ENCODE measurements around the gene ADD1.

Gene ADD1

GRCh38 chr4:2805712-2806389 lies 37.8 kb upstream of the ADD1 start:
- DNase-seq, result no peak

DNA sequence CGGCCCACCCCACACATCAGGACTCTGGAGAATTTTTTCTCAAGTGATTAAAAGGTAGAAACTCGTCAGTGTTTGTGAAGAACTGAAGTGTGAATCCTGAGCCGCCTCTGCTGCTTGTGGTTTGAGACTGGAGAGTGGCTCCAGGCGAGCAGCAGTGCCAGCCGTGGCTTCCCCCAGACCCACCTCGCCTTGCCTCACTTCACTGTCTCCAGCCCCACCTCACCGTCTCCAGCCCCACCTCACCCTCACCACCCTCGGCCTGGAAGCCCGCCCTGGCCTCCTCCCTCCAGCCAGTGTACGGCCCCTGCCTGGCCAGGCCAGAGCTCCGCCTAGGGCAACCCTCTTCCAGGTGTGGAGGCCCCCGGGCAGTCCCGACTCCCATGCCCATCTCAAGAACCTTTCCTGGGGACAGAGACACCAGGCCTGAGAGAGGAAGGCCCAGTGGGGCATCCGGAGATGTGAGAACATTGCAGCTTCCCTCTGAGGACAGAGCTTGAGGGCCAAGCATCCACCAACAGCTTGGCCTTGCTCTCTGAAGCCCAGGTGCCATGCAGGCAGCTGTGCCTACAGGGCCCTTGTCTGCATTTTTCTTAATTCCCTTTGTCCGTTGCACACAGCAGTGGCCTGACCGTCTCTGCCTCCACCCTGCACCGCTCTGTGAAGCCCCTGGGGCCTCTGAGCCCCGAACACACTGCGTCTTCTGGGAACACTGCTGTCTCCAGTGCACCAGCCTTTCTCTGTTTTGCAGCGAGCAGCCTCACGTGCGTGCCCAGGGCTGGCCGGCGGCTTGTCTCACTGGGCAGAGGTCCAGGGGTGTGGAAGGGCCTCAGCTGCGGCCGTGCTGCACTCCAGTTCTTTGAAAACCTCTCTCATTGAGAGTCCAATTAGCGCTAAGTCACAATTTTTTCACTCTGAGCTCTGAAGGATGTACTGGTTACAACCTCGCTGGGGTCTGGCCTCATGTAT lies 37.0 kb upstream of the ADD1 start:
- no peak for DNase-seq

- no peak for DNase-seq
Observed at GRCh38 chr4:2807571-2807970, 36.1 kb upstream of the ADD1 start.

DNA sequence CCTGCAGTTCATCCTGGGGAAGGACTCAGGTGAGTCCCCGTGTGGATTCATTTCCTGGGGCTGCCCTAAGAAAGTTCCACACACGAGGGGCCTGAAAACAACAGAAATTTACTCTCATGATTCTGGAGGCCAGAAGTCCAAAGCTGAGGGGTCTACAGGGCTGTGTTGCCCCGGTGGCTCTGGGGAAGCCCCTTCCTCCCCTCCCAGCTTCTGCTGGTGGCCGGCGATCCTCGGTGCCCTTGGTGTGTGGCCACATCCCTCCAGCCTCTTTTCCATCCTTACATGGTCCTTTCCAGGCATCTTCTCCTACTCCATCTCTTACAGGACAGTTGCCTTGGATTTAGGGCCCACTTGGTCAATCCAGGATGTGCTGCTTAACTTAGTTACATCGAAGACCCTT lies 35.6 kb upstream of the ADD1 start:
- no peak for DNase-seq

GRCh38 chr4:2809610-2810180 lies 33.9 kb upstream of the ADD1 start:
- DNase-seq, result no peak

- DNase-seq, result no peak
Observed at GRCh38 chr4:2810388-2810787, 33.3 kb upstream of the ADD1 start.

GRCh38 chr4:2811830-2812611 lies 31.6 kb upstream of the ADD1 start:
- peak; percentile 59 for DNase-seq

- no peak for DNase-seq
Observed at GRCh38 chr4:2812612-2813354, 30.9 kb upstream of the ADD1 start.

GRCh38 chr4:2813446-2814405 lies 29.9 kb upstream of the ADD1 start:
- peak; percentile 18 for DNase-seq

- peak; percentile 26 for DNase-seq
Observed at GRCh38 chr4:2814627-2815270, 28.9 kb upstream of the ADD1 start.

GRCh38 chr4:2816401-2816954 lies 27.2 kb upstream of the ADD1 start:
- no peak for DNase-seq

GRCh38 chr4:2817137-2817536 lies 26.5 kb upstream of the ADD1 start:
- no peak for DNase-seq

GRCh38 chr4:2817701-2818350 lies 25.8 kb upstream of the ADD1 start:
- no peak for DNase-seq

DNA sequence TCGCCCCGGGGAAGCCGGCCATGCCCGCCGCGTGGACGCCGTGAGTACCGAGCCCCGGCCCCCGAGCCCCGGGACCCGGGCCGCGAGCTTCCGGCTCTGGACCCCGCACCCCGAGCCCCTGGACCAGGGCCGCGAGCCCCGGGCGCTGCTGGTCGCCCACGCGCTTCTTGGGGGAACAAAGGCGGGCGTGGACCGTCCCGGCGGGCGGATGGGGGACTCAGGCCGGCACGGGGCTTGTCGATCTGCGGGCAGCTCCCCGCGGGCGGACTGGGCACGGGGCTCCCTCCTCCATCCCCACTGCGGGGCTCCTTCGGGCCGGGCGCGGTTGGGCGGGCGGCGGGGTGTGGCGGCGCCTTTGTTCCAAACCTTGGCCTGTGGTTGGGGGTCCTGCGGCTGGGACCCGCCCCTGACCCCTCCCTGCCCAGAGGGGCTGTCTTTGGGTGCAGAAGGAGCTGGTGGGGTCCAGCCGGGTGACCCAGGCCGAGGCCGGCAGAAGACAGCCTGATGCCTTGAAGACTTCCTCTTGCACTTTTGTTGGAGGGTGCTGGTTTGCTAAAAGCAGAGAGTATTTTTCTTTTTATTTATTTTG lies 25.2 kb upstream of the ADD1 start:
- no peak for DNase-seq

- no peak for DNase-seq
Observed at GRCh38 chr4:2819244-2820215, 24.1 kb upstream of the ADD1 start.

- DNase-seq, result no peak
Observed at GRCh38 chr4:2820216-2820982, 23.2 kb upstream of the ADD1 start.
